GM10266 (cell line): Measurements from ENCODE around the gene DNAJB5.
A peak's percentile ranks its signal among the peaks of the same experiment; 100 is the strongest.

Experiments used
- DNase-seq: peaks from one replicate; pipeline ENCODE4 v3.0.0; 2012; ENCODE audit errors: extremely low spot score
- TF ChIP-seq, protein P1 (sequence below): IDR thresholded peaks from 2 replicates; pipeline ENCODE4 v1.5.1; 2012; ENCODE audit warnings: mild to moderate bottlenecking, low read depth; ENCODE audit not compliant: control insufficient read depth, insufficient read depth; ENCODE audit errors: missing control alignments

Gene DNAJB5

DNA sequence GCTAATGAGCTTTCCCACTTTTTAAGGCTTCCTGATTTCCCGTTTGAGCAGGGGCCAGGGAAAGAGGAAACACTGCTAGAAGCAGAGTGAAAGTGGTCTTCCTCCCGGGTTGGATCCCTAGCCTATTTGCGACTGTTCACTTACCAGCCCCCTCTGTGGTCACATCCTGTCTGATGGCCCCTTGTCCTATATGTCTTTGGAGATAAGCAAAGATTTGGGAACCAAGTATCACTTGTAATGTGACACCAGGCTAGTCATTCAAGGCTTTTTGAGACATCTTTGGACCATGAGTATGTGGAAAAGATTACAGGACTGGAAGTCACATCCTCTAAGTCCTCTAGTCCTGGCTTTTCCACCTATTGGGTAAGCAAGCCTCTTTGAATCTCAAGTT lies 6.1 kb downstream of the DNAJB5 start:
- TF ChIP-seq, protein P1, sequence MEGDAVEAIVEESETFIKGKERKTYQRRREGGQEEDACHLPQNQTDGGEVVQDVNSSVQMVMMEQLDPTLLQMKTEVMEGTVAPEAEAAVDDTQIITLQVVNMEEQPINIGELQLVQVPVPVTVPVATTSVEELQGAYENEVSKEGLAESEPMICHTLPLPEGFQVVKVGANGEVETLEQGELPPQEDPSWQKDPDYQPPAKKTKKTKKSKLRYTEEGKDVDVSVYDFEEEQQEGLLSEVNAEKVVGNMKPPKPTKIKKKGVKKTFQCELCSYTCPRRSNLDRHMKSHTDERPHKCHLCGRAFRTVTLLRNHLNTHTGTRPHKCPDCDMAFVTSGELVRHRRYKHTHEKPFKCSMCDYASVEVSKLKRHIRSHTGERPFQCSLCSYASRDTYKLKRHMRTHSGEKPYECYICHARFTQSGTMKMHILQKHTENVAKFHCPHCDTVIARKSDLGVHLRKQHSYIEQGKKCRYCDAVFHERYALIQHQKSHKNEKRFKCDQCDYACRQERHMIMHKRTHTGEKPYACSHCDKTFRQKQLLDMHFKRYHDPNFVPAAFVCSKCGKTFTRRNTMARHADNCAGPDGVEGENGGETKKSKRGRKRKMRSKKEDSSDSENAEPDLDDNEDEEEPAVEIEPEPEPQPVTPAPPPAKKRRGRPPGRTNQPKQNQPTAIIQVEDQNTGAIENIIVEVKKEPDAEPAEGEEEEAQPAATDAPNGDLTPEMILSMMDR: no peak
- no peak for DNase-seq

DNA sequence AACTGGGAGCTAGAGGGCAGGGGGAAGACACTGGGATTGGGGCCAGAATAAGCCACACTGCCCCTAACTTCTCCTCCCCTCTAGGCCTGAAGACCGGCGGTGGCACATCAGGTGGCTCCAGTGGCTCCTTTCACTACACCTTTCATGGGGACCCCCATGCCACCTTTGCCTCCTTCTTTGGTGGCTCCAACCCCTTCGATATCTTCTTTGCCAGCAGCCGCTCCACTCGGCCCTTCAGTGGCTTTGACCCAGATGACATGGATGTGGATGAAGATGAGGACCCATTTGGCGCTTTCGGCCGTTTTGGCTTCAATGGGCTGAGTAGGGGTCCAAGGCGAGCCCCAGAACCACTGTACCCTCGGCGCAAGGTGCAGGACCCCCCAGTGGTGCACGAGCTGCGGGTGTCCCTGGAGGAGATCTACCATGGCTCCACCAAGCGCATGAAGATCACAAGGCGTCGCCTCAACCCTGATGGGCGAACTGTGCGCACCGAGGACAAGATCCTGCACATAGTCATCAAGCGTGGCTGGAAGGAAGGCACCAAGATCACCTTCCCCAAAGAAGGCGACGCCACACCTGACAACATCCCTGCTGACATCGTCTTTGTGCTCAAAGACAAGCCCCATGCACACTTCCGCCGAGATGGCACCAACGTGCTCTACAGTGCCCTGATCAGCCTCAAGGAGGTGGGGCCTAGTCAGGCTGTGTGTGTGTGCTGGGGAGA lies 6.8 kb downstream of the DNAJB5 start:
- peak; percentile 4 for DNase-seq
- TF ChIP-seq, protein P1: no peak

DNA sequence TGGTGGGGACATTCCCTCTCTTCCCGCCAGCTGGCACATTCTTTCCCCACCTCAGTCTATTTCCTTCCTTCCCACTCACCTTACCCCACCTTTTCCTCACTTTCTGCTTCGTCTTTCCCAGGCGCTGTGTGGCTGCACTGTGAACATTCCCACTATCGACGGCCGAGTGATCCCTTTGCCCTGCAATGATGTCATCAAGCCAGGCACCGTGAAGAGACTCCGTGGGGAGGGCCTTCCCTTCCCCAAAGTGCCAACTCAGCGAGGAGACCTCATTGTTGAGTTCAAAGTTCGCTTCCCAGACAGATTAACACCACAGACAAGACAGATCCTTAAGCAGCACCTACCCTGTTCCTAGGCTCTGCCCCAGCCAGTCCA lies 7.3 kb downstream of the DNAJB5 start:
- DNase-seq: peak; percentile 1
- TF ChIP-seq, protein P1: no peak

DNA sequence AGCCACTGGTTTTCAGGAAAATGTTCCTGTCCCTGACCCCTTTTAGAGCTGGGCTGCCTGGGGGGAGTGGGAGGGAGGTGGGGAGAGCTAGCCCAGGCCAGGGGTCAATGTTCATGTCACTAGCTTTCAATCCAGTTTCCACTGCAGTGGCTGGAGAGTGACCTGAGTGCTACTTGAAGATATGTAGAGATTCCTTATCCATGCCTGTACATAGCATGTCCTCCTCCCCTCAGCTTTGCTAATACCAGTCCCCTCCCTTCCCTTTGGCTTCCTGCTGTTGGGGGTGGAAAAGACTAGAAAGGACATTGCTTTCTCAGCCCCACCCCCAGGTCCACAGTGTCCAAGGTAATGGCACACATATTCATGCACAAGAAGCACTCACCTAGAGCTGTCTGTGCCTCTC lies 7.8 kb downstream of the DNAJB5 start:
- peak; percentile 1 for DNase-seq
- TF ChIP-seq, protein P1: no peak

DNA sequence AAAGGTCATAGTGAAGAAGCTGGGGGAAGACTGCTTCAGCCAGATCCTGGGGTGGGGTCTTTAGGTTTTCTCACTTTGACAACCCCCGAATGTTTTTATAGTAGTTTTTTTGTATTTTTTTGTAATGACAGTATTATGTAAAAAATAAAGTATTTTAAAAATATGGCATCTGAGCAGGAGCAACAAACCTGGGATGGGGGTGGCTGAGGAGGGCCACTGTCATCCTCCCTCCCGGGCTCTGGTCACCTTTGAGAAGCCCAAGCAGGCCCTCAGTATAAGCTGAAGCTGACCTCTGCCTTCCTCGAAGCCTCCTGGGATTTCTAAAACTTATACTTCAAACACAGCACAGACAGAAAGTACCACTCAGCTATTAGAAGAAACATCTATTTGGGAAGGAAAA lies 8.7 kb downstream of the DNAJB5 start:
- TF ChIP-seq, protein P1: no peak
- DNase-seq: no peak

DNA sequence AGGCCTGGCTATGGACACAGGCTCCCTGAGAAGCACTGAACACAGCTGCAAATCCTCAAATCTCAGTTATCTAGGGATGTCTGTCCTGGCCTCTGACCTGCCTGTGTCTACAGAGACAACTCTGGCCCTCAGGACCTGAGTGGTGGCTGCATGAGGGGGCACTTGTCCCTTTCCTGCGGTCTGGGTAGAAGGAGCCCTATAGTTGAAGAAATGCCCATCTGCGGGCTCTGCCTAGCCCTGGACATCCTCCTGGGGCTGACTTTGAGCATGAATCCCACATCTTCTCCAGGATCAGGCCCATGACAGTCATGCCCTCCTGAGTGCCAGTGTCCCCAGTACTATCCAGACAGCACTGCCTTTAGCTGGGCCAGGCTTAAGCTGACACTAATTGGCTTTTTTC lies 10.0 kb downstream of the DNAJB5 start:
- TF ChIP-seq, protein P1: no peak
- peak; percentile 1 for DNase-seq

DNA sequence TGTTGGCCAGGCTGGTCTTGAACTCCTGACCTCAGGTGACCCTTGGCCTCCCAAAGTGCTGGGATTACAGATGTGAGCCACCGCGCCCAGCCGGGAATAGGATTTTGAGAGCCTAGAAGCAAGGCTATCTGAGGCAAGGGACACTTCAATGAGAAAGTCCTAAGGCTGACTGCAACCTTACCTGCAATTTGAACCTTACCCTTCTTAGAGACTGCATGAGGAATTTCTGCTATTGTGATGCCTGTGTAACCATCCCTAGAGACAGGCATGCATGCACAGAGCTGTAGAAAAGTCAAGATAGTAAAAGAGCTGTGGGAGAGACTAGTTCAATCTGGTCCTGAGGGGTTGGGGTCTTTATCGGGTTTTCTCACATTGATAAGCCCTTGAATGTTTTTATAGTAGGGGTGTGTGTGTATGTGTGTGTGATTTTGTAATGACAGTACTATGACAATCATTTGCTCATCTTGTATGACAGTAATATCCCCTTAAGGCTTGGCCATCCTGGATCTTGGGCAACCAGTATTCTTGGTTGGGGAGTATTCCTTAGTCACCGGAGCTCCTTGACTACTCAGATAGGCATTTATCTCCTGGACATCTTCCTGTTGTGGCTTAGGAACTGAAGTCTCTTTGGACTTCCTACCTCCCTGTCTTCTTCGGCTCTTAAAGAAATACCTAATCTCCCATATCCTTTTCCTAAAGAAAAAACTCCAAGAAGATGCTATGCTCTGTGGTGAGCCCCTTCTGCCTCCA lies 11.2 kb downstream of the DNAJB5 start:
- TF ChIP-seq, protein P1: no peak
- no peak for DNase-seq
